ENCODE data around the gene GTF2IRD1. TPM values are rescaled to one million over a fixed set of nuclear protein-coding genes. Genes with fewer than 3 reads are reported as not detected.

GTF2IRD1 gene
- total RNA-seq, 4 donors from 2014 or later, result 3.9 to 18.1 (median 11.0) TPM

DNA sequence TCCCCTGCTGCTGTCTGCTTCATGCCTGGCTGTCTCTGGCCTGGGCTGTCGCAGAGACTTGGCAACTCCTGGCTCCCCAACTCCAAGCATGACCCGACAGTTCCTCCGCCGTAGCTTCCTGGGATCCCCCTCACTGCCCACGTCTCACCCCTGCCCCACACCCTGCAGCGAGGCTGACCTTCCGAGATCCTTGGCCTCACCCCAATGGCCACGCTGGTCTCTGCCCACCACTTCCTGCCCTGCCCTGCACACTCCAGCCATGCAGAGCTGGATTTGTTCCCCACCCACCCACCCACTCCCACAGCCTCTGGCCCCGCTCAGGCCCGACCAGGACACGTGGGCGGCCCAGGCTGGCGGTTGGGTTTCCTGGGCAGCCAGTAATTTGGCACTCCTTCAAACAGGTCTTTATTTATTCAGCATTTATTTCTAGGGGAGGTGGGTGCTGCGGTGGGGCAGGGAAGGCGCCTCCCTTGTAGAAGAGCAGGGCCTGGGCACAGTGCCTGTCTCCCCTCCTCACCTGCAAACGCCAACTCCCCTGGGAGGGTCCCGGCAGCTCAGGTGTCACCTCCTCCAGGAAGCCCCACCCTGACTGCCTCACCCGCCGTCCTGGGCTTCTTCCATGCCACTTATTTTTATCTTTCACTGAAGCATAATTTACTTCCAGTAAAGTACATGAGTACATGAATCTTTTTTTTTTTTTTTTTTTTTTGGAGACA, 25.5 kb downstream of the GTF2IRD1 start:
- ATAC-seq (ENCODE audit: low FRiP score), result peak; percentile 31
- no peak for DNase-seq (ENCODE audit: low spot score)
- no peak for TF ChIP-seq CTCF (IDR thresholded peaks at IDR 0.05)

- no peak for TF ChIP-seq CTCF (IDR thresholded peaks at IDR 0.05)
- ATAC-seq (ENCODE audit: low FRiP score) (no peak), DNase-seq (ENCODE audit: low spot score) (peak; percentile 46)
These were observed 26.5 kb downstream of the GTF2IRD1 start for GRCh38 chr7:74479961-74480829.

DNA sequence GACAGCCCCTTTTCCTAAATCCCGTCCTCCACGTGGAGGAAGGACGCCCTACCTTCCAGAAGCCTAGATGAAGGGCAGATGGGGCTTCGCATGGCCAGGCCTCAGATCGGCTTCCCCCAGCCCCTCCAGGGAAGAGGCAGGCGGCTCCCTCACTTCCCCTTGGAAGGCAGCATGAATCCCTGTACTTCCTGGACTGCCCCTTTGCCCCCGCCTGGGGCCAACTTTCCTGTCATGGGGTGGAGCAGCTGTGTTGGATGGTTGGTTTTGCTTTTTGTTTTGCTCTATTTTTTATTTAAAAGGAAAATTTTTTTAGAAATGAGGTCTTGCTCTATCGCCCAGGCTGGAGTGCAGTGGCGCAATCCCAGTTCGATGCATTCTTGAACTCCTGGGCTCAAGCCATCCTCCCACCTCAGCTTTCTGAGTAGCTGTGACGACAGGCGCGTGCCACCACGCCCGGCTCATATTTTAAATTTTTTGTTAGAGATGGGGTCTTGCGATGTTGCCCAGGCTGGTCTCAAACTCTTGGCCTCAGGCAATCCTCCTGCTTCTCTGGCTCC, 27.2 kb downstream of the GTF2IRD1 start:
- ATAC-seq (ENCODE audit: low FRiP score) (peak; percentile 16), DNase-seq (ENCODE audit: low spot score) (no peak)
- TF ChIP-seq CTCF (IDR thresholded peaks at IDR 0.05), result no peak

DNA sequence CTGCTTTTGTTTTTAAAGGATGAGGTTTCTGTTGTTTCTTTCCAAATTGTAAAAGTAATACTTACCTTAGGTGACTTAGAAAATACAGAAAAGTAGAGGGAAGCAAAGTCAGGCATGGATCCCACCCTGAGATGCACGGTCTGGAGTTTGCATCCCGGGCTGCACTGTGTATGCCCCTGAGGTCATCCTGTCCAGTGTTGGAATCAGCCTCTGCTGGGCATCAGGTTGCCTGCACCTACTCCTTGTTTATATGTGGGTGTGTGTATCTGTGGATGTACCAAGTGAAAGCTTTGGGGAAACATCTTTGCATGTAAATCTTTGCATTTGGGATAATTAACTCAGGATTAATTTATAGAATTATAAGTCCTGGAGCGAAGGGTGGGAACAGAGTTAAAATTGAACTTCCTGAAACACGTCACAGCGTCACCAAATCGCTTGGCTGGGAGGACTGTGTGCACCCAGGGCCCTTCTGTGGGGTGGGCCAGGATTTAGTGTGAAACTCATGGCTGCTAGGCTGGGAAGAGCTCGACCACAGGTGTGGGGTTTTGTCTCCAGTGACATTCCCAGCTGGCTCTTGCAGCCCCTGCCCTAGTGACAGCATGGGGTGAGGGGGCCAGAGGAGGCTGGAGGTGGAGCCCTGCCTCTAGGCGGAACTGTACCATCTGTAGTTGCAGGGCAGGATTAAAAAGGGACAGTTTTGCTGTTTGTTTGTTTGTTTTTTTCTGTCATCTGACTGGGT, 27.9 kb downstream of the GTF2IRD1 start:
- ATAC-seq (ENCODE audit: low FRiP score) (no peak), DNase-seq (ENCODE audit: low spot score) (no peak)
- TF ChIP-seq CTCF (IDR thresholded peaks at IDR 0.05), result no peak

- DNase-seq (ENCODE audit: low spot score), result no peak
- no peak for ATAC-seq (ENCODE audit: low FRiP score)
- no peak for TF ChIP-seq CTCF (IDR thresholded peaks at IDR 0.05)
These were observed 28.4 kb downstream of the GTF2IRD1 start for GRCh38 chr7:74482197-74482467.

- no peak for DNase-seq (ENCODE audit: low spot score)
These were observed 29.1 kb downstream of the GTF2IRD1 start for GRCh38 chr7:74482629-74483401.

More at GRCh38 chr7:74482629-74483401, 29.1 kb downstream of the GTF2IRD1 start:
- TF ChIP-seq CTCF (IDR thresholded peaks at IDR 0.05), result no peak
- peak; percentile 20 for ATAC-seq (ENCODE audit: low FRiP score)
